ENCODE data around the gene CD47.
A peak's percentile ranks its signal among the peaks of the same experiment; 100 is the strongest.

Gene CD47

GRCh38 chr3:108117241-108117775 is 26.5 kb upstream of the CD47 start:
- ChIA-PET CTCF (interaction anchor here (1.1 to 1.9 kb wide), 5 partner anchors 10 to 25 kb away, joined by 3 to 7 read pairs (median 6); no protein-coding TSS in a partner anchor), POLR2A (no interaction called here)
- 90% methylated on average over 3 of the region's 6 CpGs for WGBS (ENCODE audit: insufficient coverage)
- Histone ChIP-seq H3K9me3 (ENCODE audit: control extremely low read depth in 1 of 5, control insufficient read depth in 4 of 5, insufficient read depth in 2 of 5, low read depth in 1 of 5, low read length in 4 of 5) (no peaks in the 10 kb centered on the region), H3K27ac (ENCODE audit: insufficient read depth in 1 of 2, low read depth in 1 of 2, low read length in 2 of 2, poor library complexity in 1 of 2, severe bottlenecking in 2 of 2) (no peak overlapping the region), H3K27me3 (replicated peaks in 2 of 5; ENCODE audit: control insufficient read depth in 4 of 5, insufficient read depth in 5 of 5, low read length in 4 of 5) (no peaks in the 10 kb centered on the region), H3K36me3 (ENCODE audit: control insufficient read depth in 4 of 4, insufficient read depth in 4 of 4, low read length in 3 of 4) (no peaks in the 10 kb centered on the region), H3K4me3 (ENCODE audit: control insufficient read depth in 1 of 7, extremely low read depth in 1 of 7, insufficient read depth in 4 of 7, low read depth in 2 of 7, low read length in 6 of 7) (no peak overlapping the region), H3K4me1 (ENCODE audit: control extremely low read depth in 1 of 4, control insufficient read depth in 4 of 4, insufficient read depth in 4 of 4, low read length in 3 of 4) (peaks cover 13 to 42% (median 28%) of the 10 kb centered on the region in 4 experiments)
- peak in 2 of 3 donors; percentile 44 to 59 for DNase-seq

GRCh38 chr3:108114423-108115065 is 23.7 kb upstream of the CD47 start:
- WGBS (ENCODE audit: insufficient coverage) = 97% methylated on average over 13 of the region's 16 CpGs
- H3K27ac ChIP-seq (ENCODE audit: insufficient read depth in 1 of 2, low read depth in 1 of 2, low read length in 2 of 2, poor library complexity in 1 of 2, severe bottlenecking in 2 of 2) = no peak overlapping the region
- CTCF ChIA-PET = interaction anchor here (0.6 to 2.6 kb wide), 6 partner anchors 8 to 74 kb away, joined by 3 to 6 read pairs (median 4); no protein-coding TSS in a partner anchor

GRCh38 chr3:108113975-108114374 is 23.1 kb upstream of the CD47 start:
- ChIA-PET POLR2A (no interaction called here), CTCF (interaction anchor here (1.1 to 2.6 kb wide), 2 partner anchors 8 to 9 kb away, joined by 3 to 6 read pairs; no protein-coding TSS in a partner anchor)
- Histone ChIP-seq H3K27me3 (replicated peaks in 2 of 5; ENCODE audit: control insufficient read depth in 4 of 5, insufficient read depth in 5 of 5, low read length in 4 of 5) (no peaks in the 10 kb centered on the region), H3K4me1 (ENCODE audit: control extremely low read depth in 1 of 4, control insufficient read depth in 4 of 4, insufficient read depth in 4 of 4, low read length in 3 of 4) (peaks cover 0 to 19% (median 14%) of the 10 kb centered on the region in 4 experiments), H3K4me3 (ENCODE audit: control insufficient read depth in 1 of 7, extremely low read depth in 1 of 7, insufficient read depth in 4 of 7, low read depth in 2 of 7, low read length in 6 of 7) (no peak overlapping the region), H3K9me3 (ENCODE audit: control extremely low read depth in 1 of 5, control insufficient read depth in 4 of 5, insufficient read depth in 2 of 5, low read depth in 1 of 5, low read length in 4 of 5) (no peaks in the 10 kb centered on the region), H3K27ac (ENCODE audit: insufficient read depth in 1 of 2, low read depth in 1 of 2, low read length in 2 of 2, poor library complexity in 1 of 2, severe bottlenecking in 2 of 2) (no peak overlapping the region), H3K36me3 (ENCODE audit: control insufficient read depth in 4 of 4, insufficient read depth in 4 of 4, low read length in 3 of 4) (no peaks in the 10 kb centered on the region)
- DNase-seq = no peak
- WGBS (ENCODE audit: insufficient coverage) = 94% methylated on average over 15 of the region's 15 CpGs

More at GRCh38 chr3:108114423-108115065, 23.7 kb upstream of the CD47 start:
- Histone ChIP-seq H3K36me3 (ENCODE audit: control insufficient read depth in 4 of 4, insufficient read depth in 4 of 4, low read length in 3 of 4) (no peaks in the 10 kb centered on the region), H3K4me3 (ENCODE audit: control insufficient read depth in 1 of 7, extremely low read depth in 1 of 7, insufficient read depth in 4 of 7, low read depth in 2 of 7, low read length in 6 of 7) (no peak overlapping the region), H3K9me3 (ENCODE audit: control extremely low read depth in 1 of 5, control insufficient read depth in 4 of 5, insufficient read depth in 2 of 5, low read depth in 1 of 5, low read length in 4 of 5) (no peaks in the 10 kb centered on the region), H3K27me3 (replicated peaks in 2 of 5; ENCODE audit: control insufficient read depth in 4 of 5, insufficient read depth in 5 of 5, low read length in 4 of 5) (no peaks in the 10 kb centered on the region), H3K4me1 (ENCODE audit: control extremely low read depth in 1 of 4, control insufficient read depth in 4 of 4, insufficient read depth in 4 of 4, low read length in 3 of 4) (peaks cover 0 to 20% (median 15%) of the 10 kb centered on the region in 4 experiments)
- DNase-seq = no peak
- POLR2A ChIA-PET = no interaction called here

GRCh38 chr3:108110934-108111333 is 20.1 kb upstream of the CD47 start:
- H3K9me3 ChIP-seq (ENCODE audit: control extremely low read depth in 1 of 5, control insufficient read depth in 4 of 5, insufficient read depth in 2 of 5, low read depth in 1 of 5, low read length in 4 of 5) = no peaks in the 10 kb centered on the region
- no peaks in the 10 kb centered on the region for H3K36me3 ChIP-seq (ENCODE audit: control insufficient read depth in 4 of 4, insufficient read depth in 4 of 4, low read length in 3 of 4)
- ChIA-PET CTCF (no interaction called here), POLR2A (no interaction called here)
- peaks cover 0 to 4% (median 0%) of the 10 kb centered on the region in 4 experiments for H3K4me1 ChIP-seq (ENCODE audit: control extremely low read depth in 1 of 4, control insufficient read depth in 4 of 4, insufficient read depth in 4 of 4, low read length in 3 of 4)
- peak in 1 of 3 donors; percentile 43 for DNase-seq
- no peak overlapping the region for H3K4me3 ChIP-seq (ENCODE audit: control insufficient read depth in 1 of 7, extremely low read depth in 1 of 7, insufficient read depth in 4 of 7, low read depth in 2 of 7, low read length in 6 of 7)
- H3K27ac ChIP-seq (ENCODE audit: insufficient read depth in 1 of 2, low read depth in 1 of 2, low read length in 2 of 2, poor library complexity in 1 of 2, severe bottlenecking in 2 of 2) = no peak overlapping the region
- no peaks in the 10 kb centered on the region for H3K27me3 ChIP-seq (replicated peaks in 2 of 5; ENCODE audit: control insufficient read depth in 4 of 5, insufficient read depth in 5 of 5, low read length in 4 of 5)
- WGBS (ENCODE audit: insufficient coverage) = 100% methylated on average over 2 of the region's 3 CpGs

- Histone ChIP-seq H3K36me3 (ENCODE audit: control insufficient read depth in 4 of 4, insufficient read depth in 4 of 4, low read length in 3 of 4) (no peaks in the 10 kb centered on the region), H3K9me3 (ENCODE audit: control extremely low read depth in 1 of 5, control insufficient read depth in 4 of 5, insufficient read depth in 2 of 5, low read depth in 1 of 5, low read length in 4 of 5) (no peaks in the 10 kb centered on the region), H3K4me3 (ENCODE audit: control insufficient read depth in 1 of 7, extremely low read depth in 1 of 7, insufficient read depth in 4 of 7, low read depth in 2 of 7, low read length in 6 of 7) (no peak overlapping the region), H3K4me1 (ENCODE audit: control extremely low read depth in 1 of 4, control insufficient read depth in 4 of 4, insufficient read depth in 4 of 4, low read length in 3 of 4) (peaks cover 0 to 10% (median under 1%) of the 10 kb centered on the region in 4 experiments), H3K27ac (ENCODE audit: insufficient read depth in 1 of 2, low read depth in 1 of 2, low read length in 2 of 2, poor library complexity in 1 of 2, severe bottlenecking in 2 of 2) (no peak overlapping the region), H3K27me3 (replicated peaks in 2 of 5; ENCODE audit: control insufficient read depth in 4 of 5, insufficient read depth in 5 of 5, low read length in 4 of 5) (no peaks in the 10 kb centered on the region)
- WGBS (ENCODE audit: insufficient coverage) = no CpG with 5 or more reads among the region's 2 CpGs
- POLR2A ChIA-PET = no interaction called here
- no peak for DNase-seq
- CTCF ChIA-PET = interaction anchor here (1.4 kb wide), 1 partner anchor 8 kb away, joined by 4 read pairs; no protein-coding TSS in a partner anchor
These were observed 17.6 kb upstream of the CD47 start for GRCh38 chr3:108108416-108108815.

GRCh38 chr3:108106449-108106848 is 15.6 kb upstream of the CD47 start:
- Histone ChIP-seq H3K27ac (ENCODE audit: insufficient read depth in 1 of 2, low read depth in 1 of 2, low read length in 2 of 2, poor library complexity in 1 of 2, severe bottlenecking in 2 of 2) (no peak overlapping the region), H3K9me3 (ENCODE audit: control extremely low read depth in 1 of 5, control insufficient read depth in 4 of 5, insufficient read depth in 2 of 5, low read depth in 1 of 5, low read length in 4 of 5) (no peaks in the 10 kb centered on the region), H3K27me3 (replicated peaks in 2 of 5; ENCODE audit: control insufficient read depth in 4 of 5, insufficient read depth in 5 of 5, low read length in 4 of 5) (no peaks in the 10 kb centered on the region), H3K36me3 (ENCODE audit: control insufficient read depth in 4 of 4, insufficient read depth in 4 of 4, low read length in 3 of 4) (no peaks in the 10 kb centered on the region), H3K4me1 (ENCODE audit: control extremely low read depth in 1 of 4, control insufficient read depth in 4 of 4, insufficient read depth in 4 of 4, low read length in 3 of 4) (peaks cover 13 to 30% (median 18%) of the 10 kb centered on the region in 4 experiments), H3K4me3 (ENCODE audit: control insufficient read depth in 1 of 7, extremely low read depth in 1 of 7, insufficient read depth in 4 of 7, low read depth in 2 of 7, low read length in 6 of 7) (no peak overlapping the region)
- POLR2A ChIA-PET = no interaction called here
- CTCF ChIA-PET = interaction anchor here (1.0 to 2.0 kb wide), 4 partner anchors 8 to 20 kb away, joined by 4 to 8 read pairs (median 5); no protein-coding TSS in a partner anchor
- no peak for DNase-seq

GRCh38 chr3:108106031-108106430 is 15.2 kb upstream of the CD47 start:
- ChIA-PET POLR2A (no interaction called here), CTCF (interaction anchor here (1.0 to 2.0 kb wide), 5 partner anchors 9 to 21 kb away, joined by 3 to 8 read pairs (median 4); no protein-coding TSS in a partner anchor)
- Histone ChIP-seq H3K36me3 (ENCODE audit: control insufficient read depth in 4 of 4, insufficient read depth in 4 of 4, low read length in 3 of 4) (no peaks in the 10 kb centered on the region), H3K4me1 (ENCODE audit: control extremely low read depth in 1 of 4, control insufficient read depth in 4 of 4, insufficient read depth in 4 of 4, low read length in 3 of 4) (peaks cover 17 to 34% (median 23%) of the 10 kb centered on the region in 4 experiments), H3K27me3 (replicated peaks in 2 of 5; ENCODE audit: control insufficient read depth in 4 of 5, insufficient read depth in 5 of 5, low read length in 4 of 5) (no peaks in the 10 kb centered on the region), H3K9me3 (ENCODE audit: control extremely low read depth in 1 of 5, control insufficient read depth in 4 of 5, insufficient read depth in 2 of 5, low read depth in 1 of 5, low read length in 4 of 5) (no peaks in the 10 kb centered on the region), H3K4me3 (ENCODE audit: control insufficient read depth in 1 of 7, extremely low read depth in 1 of 7, insufficient read depth in 4 of 7, low read depth in 2 of 7, low read length in 6 of 7) (no peak overlapping the region), H3K27ac (ENCODE audit: insufficient read depth in 1 of 2, low read depth in 1 of 2, low read length in 2 of 2, poor library complexity in 1 of 2, severe bottlenecking in 2 of 2) (no peak overlapping the region)
- WGBS (ENCODE audit: insufficient coverage) = no CpG with 5 or more reads among the region's 3 CpGs
- no peak for DNase-seq
